Stimulated activated CD8-positive, alpha-beta memory T cell treated with anti-CD3 and anti-CD28 coated beads, Interleukin-2, amount 100 ng/mL, for 48 hours (primary cell): ENCODE measurements around the gene ATXN2L.

Source experiments
- DNase-seq, 2 donors: peaks; one replicate each; pipeline ENCODE4 v3.0.0-alpha.2; 2020; ENCODE audit warnings: low read depth in 2 of 2

ATXN2L gene

GRCh38 chr16:28835864-28836760 is 13.3 kb downstream of the ATXN2L start:
- no peak for DNase-seq

DNA sequence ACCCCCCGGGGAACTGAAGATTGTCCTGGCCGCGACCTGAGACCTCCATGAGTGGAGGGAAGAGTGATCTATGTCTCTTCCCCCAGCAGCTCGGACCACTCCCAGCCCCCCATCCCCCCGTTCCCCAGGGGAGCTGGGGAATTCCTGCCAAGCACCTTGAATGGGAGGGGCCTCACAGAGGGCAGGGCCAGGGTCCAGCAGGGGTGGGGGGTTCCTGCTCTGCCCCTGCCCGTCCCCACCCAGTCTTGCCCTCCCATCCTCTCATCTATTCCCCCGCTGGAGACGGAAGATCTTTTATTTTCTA is 13.9 kb downstream of the ATXN2L start:
- DNase-seq, result no peak

DNA sequence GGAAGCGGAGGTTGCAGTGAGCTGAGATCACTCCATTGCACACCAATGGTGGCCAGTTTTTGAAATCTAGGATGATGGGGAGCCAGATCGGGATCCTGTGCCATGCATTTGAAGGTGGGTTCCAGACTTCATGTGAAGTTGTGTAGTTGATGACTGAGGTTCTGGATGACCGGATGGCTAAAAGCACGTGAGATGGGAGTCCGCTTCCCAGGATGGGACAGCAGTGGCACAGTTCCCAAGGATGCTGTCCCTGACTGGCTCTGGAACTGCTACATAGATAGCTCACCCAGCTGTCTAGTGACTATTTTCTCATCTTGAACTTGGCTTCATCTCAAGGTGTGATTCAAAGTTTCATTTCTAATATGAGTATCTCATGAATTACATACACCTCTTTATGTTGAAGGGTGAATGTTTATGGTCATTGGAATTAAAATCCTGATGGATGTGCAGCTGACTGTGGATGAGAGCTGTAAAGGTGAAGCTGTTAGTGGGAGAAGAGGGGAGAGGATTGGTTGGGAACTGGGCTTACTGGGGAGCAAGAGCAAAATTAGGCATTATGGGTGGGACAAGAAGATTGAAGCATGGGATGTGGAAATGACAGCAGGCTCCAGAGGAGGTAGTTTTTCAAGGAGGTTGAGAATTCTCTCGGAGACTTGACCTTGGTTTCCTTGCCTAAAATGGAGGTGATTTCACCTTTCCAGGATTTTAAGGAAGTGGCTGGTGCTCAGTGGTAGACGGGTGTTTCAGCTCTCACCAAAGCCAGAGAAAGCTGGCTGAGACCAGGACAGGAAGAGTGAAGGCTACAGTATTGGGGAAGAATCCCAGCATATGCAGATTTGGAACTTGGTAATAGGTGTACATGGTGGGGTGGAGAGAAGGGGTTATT is 15.1 kb downstream of the ATXN2L start:
- no peak for DNase-seq

GRCh38 chr16:28838558-28838918 is 15.7 kb downstream of the ATXN2L start:
- no peak for DNase-seq

- no peak for DNase-seq
Observed at GRCh38 chr16:28839004-28839639, 16.3 kb downstream of the ATXN2L start.

DNA sequence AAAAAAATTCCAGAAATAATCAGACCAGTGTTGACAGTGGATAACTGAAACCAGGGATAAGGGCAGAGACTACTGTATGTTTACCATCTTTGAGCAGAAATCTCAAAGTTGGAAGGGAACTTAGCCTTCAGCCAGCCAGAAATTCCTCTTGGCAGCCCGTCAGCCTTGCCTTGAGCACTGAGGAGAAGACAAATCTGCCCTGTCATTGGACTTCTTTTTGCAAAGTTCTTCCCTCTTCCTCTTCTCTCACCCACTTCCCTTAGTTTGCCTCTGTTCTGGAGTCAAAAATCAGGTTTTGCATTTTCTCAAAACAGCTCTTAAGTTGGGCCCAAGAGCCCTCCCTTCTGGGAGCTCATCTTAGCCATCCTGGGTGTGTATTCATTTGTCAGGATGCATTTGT is 17.1 kb downstream of the ATXN2L start:
- no peak for DNase-seq

DNA sequence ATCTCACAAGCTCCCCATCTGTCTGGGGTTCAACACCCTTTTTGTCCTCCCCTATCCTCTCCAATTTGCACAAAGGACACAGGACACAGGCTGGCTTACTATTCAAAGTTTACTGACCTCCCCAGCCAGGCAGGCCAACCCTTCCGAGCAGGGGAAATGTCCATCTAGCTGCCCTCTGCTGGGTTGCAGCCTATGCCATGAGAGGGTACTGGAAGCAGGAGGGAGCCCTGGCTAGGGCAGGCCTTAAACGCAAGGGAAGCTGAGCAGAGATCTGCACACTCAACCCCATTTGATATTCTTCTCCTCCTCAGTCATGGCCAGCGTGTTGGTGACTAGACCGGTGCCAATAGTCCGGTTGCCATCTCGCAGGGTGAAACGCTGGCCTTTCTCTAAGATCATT is 19.9 kb downstream of the ATXN2L start:
- no peak for DNase-seq

- DNase-seq, result no peak
Observed at GRCh38 chr16:28843766-28844165, 21.0 kb downstream of the ATXN2L start.

DNA sequence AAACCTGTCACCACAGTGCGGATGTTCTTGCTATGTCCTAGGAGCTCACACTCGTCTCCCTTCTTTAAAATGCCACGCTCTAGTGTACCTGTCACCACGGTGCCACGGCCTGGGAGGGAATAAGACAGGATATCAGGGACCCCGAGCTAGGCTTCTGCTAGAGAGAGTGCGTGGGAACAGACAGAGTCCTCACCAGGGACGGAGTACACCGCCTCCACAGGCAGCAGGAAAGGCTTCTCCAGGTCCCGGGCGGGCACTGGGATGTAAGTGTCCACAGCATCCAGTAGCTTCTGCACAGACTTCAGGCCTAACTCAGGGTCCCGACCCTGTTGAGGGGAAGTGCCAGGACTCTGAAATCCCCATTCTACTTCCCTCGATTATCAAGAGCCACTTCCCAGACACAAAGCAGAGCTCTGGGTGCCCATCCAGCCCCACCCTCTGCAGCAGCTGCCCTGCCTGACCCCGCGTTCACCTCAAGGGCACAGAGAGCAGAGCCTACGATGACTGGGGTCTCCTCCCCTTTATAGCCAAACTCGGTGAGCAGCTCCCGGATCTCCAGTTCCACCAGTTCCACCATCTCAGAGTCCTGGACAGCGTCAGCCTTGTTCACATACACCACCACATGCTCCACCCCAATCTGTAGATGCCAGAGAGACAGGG is 21.6 kb downstream of the ATXN2L start:
- no peak for DNase-seq

- peak in 1 of 2 donors; percentile 30 for DNase-seq
Observed at GRCh38 chr16:28845293-28845692, 22.5 kb downstream of the ATXN2L start.

DNA sequence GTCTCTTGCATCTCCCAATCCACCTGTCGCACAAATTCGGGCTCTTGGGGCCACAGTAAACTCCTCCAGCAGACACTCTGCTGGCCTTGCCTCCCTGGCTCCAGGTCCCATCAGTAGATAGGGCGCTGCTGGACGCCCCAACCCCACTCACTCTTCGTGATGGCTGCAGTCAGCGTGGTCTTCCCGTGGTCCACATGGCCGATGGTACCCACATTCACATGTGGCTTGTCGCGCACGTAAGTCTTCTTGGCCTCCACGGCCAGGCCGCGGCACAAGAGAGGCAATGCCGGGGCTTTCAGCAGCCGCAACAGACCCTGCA is 22.9 kb downstream of the ATXN2L start:
- DNase-seq, result no peak

DNA sequence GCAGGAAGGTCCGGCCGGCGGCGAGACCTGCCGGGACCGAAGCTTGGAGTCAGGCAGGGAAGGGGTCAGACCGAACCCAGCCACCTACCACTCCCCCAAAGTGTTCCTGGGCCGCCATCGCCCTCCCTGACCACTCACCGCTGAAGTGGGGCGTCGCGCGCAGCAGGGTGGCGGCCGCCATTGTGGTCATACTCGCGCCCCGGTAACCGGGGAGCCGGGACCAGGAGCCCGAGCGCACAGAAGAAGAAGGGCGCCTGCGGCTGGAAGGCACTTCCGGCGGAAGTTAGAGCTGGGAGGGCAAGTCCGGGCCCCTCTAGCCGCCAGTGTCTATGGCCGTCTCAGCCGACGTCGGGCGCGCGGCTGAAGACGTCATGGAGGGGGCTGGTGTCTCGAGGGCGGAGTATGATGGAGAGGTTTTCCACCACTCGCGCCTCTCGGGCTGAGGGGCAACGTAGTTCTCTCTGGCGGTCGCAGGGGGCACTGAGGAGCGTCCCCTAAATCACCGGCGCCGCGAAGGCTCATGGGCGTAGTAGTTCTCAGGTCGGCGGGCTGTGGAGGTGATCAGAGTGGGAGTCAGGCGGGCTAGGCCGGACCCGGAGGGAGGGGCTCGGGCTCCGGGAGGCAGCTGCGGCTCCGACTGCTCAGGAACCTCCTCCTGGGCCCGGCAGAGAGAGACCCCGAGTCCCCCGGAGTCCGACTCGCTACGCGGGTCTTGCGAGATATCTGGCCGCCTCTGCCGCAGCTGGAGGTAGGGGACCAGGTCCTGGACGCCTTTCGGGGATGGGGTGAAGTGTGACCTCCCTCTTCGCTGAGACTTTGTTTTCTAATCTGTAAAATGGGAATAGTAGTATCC is 23.5 kb downstream of the ATXN2L start, which contains the start of gene TUFM:
TUFM (minus strand) TSS at position 269 of the 853 bp plus-strand sequence; CDS start at position 190, 79 bp downstream.
- peak; percentile 96 to 97 for DNase-seq

- no peak for DNase-seq
Observed at GRCh38 chr16:28846933-28847273, 24.1 kb downstream of the ATXN2L start.

DNA sequence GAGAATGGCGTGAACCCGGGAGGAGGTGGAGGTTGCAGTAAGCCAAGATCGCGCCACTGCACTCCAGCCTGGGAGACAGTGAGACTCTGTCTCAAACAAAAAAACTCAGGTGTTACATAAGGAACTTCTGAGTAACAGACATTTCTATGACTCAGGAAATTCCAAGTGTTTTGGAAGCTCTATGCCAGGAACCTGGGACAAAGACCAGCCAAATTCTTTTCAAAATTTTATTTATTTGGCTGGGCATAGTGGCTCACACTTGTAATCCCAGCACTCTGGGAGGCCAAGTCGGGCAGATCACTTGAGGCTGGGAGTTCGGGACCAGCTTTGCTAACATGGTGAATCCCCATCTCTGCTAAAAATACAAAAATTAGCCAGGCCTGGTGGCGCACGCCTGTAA is 35.6 kb downstream of the ATXN2L start:
- no peak for DNase-seq

- no peak for DNase-seq
Observed at GRCh38 chr16:28859326-28859725, 36.5 kb downstream of the ATXN2L start.

DNA sequence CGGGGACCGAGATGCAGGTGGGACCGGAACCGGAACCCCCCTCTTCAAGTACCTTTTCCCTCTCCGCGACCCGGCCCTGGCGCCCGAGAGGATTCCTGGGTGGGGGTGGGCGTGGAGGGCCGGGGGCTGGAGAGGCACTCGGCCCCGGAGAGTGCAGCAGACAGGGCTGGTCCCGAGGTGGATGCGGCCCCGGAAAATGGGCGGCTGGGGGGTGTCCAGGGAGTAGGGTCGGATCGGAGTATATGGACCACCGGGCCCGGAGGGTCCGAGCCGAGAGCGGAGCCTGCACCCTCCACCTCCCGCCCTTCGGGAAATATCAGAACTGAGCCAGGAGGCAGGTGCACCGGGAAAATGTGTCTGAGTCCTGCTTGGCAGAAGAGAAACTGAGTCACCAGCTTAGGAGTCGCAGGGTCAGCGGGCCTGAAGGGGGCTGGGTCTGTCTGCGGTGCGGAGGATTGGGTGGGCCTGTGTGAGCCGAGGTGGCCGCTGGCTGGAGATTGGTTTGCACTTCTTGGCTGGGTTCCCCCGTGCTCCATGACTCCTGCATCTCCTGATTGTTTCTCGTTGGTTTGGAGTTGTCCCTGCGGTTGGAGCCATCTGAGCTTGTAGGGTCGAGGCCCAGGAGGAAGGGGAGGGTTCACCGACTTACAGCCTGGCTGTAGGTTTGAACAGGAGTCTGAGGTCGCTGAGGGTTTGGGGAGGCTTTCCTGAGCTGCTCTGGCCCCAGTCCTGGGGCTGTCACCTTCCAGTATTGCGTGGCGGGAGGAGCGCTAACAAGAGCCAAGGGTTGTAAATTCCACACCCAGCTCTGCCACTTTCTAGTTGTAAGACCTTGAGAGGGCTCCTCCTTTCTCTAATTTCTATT is 41.4 kb downstream of the ATXN2L start:
- no peak for DNase-seq

- no peak for DNase-seq
Observed at GRCh38 chr16:28865001-28865688, 42.3 kb downstream of the ATXN2L start.

DNA sequence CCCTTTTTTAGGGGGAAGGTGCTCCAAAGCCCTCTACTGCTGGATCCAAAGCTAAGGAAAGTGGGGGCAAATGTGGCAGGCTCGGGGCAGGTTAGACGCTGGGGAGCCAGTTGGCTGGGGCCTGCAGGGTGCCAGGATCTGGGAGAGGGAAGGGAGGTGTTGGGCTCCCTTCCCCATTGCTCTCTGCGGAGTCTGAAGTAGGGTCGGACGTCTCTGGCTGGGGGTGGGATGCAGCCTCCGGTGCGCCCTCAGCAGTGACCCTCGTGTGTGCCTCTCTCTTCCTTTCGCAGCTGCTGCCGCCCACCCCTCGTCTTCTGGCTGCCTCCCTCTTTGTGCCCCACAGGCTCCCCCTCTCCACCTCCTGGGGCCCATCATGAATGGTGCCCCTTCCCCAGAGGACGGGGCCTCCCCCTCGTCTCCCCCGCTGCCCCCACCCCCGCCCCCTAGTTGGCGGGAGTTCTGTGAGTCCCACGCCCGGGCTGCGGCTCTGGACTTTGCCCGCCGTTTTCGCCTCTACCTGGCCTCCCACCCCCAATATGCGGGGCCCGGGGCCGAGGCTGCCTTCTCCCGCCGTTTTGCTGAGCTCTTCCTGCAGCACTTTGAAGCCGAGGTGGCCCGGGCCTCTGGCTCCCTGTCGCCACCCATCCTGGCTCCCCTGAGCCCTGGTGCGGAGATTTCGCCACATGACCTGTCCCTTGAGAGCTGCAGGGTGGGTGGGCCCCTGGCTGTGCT is 43.1 kb downstream of the ATXN2L start:
- no peak for DNase-seq

DNA sequence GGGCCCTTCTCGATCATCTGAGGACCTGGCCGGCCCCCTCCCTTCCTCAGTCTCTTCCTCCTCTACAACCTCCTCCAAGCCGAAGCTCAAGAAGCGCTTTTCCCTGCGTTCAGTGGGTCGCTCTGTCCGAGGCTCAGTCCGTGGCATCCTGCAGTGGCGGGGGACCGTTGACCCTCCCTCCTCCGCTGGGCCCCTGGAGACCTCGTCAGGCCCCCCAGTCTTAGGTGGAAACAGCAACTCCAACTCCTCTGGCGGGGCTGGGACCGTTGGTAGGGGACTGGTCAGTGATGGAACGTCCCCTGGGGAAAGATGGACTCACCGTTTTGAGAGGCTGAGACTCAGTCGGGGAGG is 43.6 kb downstream of the ATXN2L start:
- DNase-seq, result no peak
